Skeletal muscle tissue (tissue), 5 donors: ENCODE results near the gene POMT1. TPM values are rescaled to one million over a fixed set of nuclear protein-coding genes. Genes with fewer than 3 reads are reported as not detected.

Experiments used
- H3K27ac ChIP-seq: one replicate; pipeline ENCODE4 v1.7.0; 2013; ENCODE audit warnings: mild to moderate bottlenecking, low read depth, low read length, inconsistent platforms
- H3K27me3 ChIP-seq, 3 donors: one replicate each; pipeline ENCODE4 v1.7.0; 2013; ENCODE audit warnings: low read length in 3 of 3; ENCODE audit not compliant: control insufficient read depth in 3 of 3, insufficient read depth in 3 of 3
- H3K36me3 ChIP-seq, 3 donors: one replicate each; pipeline ENCODE4 v1.7.0; 2013; ENCODE audit warnings: low read length in 3 of 3; ENCODE audit not compliant: control insufficient read depth in 3 of 3, insufficient read depth in 3 of 3
- H3K4me1 ChIP-seq, 3 donors: one replicate each; pipeline ENCODE4 v1.7.0; 2013; ENCODE audit warnings: low read length in 3 of 3, mild to moderate bottlenecking in 3 of 3; ENCODE audit not compliant: control insufficient read depth in 3 of 3, insufficient read depth in 3 of 3
- H3K4me3 ChIP-seq, 3 donors: one replicate each; pipeline ENCODE4 v1.7.0; 2013; ENCODE audit warnings: low read length in 3 of 3
- H3K9ac ChIP-seq, 3 donors: one replicate each; pipeline ENCODE4 v1.7.0; 2013; ENCODE audit warnings: low read length in 3 of 3, mild to moderate bottlenecking in 3 of 3, moderate library complexity in 2 of 3, low read depth in 1 of 3
- H3K9me3 ChIP-seq, 3 donors: one replicate each; pipeline ENCODE4 v1.7.0; 2013; ENCODE audit warnings: low read length in 3 of 3; ENCODE audit not compliant: control insufficient read depth in 3 of 3
- small RNA-seq: library from RNA; depleted of rRNA; stranded (forward); fragments of <200 nt; gene quantifications from one replicate; pipeline ENCODE3, GENCODE V24; 2014
- total RNA-seq: library from RNA; depleted of rRNA; stranded (reverse); fragments of >200 nt; gene quantifications from one replicate; pipeline ENCODE4 v1.2.3, GENCODE V29; 2014
- donor health status: Osteomylitis.

Gene POMT1
- total RNA-seq, 1 donor from 2014 or later = 18.8 TPM

GRCh38 chr9:131559421-131560000 is 56.8 kb downstream of the POMT1 start:
- Histone ChIP-seq H3K27ac (no peak overlapping the region), H3K36me3 (no peaks in the 10 kb centered on the region), H3K27me3 (peaks cover 15 to 18% (median 16%) of the 10 kb centered on the region in 3 donors), H3K9ac (no peak overlapping the region), H3K4me1 (no peaks in the 10 kb centered on the region), H3K9me3 (peaks cover 0 to 3% (median 0%) of the 10 kb centered on the region in 3 donors), H3K4me3 (no peak overlapping the region)

GRCh38 chr9:131562032-131562959 is 59.6 kb downstream of the POMT1 start:
- Histone ChIP-seq H3K4me1 (no peaks in the 10 kb centered on the region), H3K9me3 (peaks cover 0 to 3% (median 0%) of the 10 kb centered on the region in 3 donors), H3K27ac (no peak overlapping the region), H3K4me3 (no peak overlapping the region), H3K9ac (no peak overlapping the region), H3K27me3 (no peaks in the 10 kb centered on the region), H3K36me3 (no peaks in the 10 kb centered on the region)

GRCh38 chr9:131565369-131565768 is 62.7 kb downstream of the POMT1 start:
- Histone ChIP-seq H3K27me3 (no peaks in the 10 kb centered on the region), H3K4me3 (no peak overlapping the region), H3K9me3 (peaks cover 0 to 3% (median 0%) of the 10 kb centered on the region in 3 donors), H3K4me1 (no peaks in the 10 kb centered on the region), H3K36me3 (peaks cover 0 to 4% (median 2%) of the 10 kb centered on the region in 3 donors), H3K9ac (no peak overlapping the region), H3K27ac (no peak overlapping the region)

- no peak overlapping the region for H3K9ac ChIP-seq
- peaks cover 2 to 7% (median 2%) of the 10 kb centered on the region in 3 donors for H3K36me3 ChIP-seq
- no peak overlapping the region for H3K27ac ChIP-seq
- H3K9me3 ChIP-seq = peaks cover 0 to 3% (median 0%) of the 10 kb centered on the region in 3 donors
- no peaks in the 10 kb centered on the region for H3K4me1 ChIP-seq
- H3K27me3 ChIP-seq = no peaks in the 10 kb centered on the region
- H3K4me3 ChIP-seq = no peak overlapping the region
Observed at GRCh38 chr9:131566158-131566557, 63.4 kb downstream of the POMT1 start.

- no peak overlapping the region for H3K9ac ChIP-seq
- no peaks in the 10 kb centered on the region for H3K9me3 ChIP-seq
- no peak overlapping the region for H3K4me3 ChIP-seq
- no peaks in the 10 kb centered on the region for H3K4me1 ChIP-seq
- H3K36me3 ChIP-seq = peaks cover 7 to 14% (median 8%) of the 10 kb centered on the region in 3 donors
- no peaks in the 10 kb centered on the region for H3K27me3 ChIP-seq
- H3K27ac ChIP-seq = no peak overlapping the region
Observed at GRCh38 chr9:131567910-131568309, 65.2 kb downstream of the POMT1 start.

Small RNA genes lying within 50 kb of the gene (small RNA-seq; reads per million reads assigned to genes)
- gene SNORD62A (0.16 reads per million), gene SNORD62B (0.09 reads per million)

Other genes starting within 250 kb of the POMT1 start
- gene FAM78A, start 226.4 kb upstream of the POMT1 start, total RNA-seq = 14.6 TPM
- gene PLPP7, start 213.2 kb upstream of the POMT1 start, total RNA-seq = 34.4 TPM
- gene PRRC2B, start 108.8 kb upstream of the POMT1 start, total RNA-seq = 68.4 TPM
- 9.4 TPM for gene UCK1, start 28.3 kb downstream of the POMT1 start, total RNA-seq
- not detected for gene PRRT1B, start 42.6 kb downstream of the POMT1 start, total RNA-seq
- 19.8 TPM for gene RAPGEF1, start 237.2 kb downstream of the POMT1 start, total RNA-seq